Measurements from ENCODE around the gene ACTMAP. TPM values are rescaled to one million over a fixed set of nuclear protein-coding genes. Genes with fewer than 3 reads are reported as not detected.

The ACTMAP gene
- polyA plus RNA-seq, 3 donors, result 4.3 to 13.0 (median 8.5) TPM

DNA sequence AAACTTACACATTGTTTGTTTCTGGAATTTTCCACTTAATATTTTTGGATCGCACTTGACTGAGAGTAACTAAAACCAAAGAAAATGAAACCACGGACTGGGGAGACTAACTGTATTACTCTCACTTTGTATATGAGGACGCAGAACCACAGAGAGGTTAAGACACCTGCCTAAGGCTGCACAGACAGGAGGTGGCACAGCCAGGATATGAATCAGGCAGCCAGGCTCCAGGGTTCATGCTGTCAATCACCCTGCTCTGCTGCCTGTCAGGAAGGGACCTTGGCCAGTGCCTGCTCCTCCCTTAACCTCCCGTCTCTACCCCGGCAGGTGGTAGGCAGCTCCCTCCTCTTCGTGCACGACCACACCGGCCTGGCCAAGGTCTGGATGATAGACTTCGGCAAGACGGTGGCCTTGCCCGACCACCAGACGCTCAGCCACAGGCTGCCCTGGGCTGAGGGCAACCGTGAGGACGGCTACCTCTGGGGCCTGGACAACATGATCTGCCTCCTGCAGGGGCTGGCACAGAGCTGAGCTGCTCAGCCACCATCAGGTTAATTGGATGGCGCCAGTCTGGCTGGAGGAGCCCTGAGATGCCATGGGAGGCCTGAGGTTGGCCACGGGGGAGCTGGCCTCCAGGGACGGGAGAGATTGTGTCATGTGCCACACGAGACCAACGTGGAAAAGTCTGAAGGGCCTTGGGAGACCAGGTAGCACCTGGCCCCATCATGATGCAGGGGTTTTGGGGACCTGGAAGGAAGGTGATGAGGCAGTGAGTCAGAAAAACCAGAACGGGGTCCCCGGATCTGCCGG lies 11.0 kb downstream of the ACTMAP start:
- Histone ChIP-seq H3K27me3 (ENCODE audit: control insufficient read depth in 2 of 2, insufficient read depth in 2 of 2, low read length in 2 of 2) (no peaks in the 10 kb centered on the region), H4K20me1 (ENCODE audit: insufficient read depth, low read length) (no peaks in the 10 kb centered on the region), H3K27ac (ENCODE audit: low read depth in 1 of 2, low read length in 2 of 2) (no peak overlapping the region), H3K4me3 (replicated peaks in 1 of 3; ENCODE audit: low read depth in 2 of 3, low read length in 3 of 3) (no peak overlapping the region), H3K9me3 (replicated peaks in 1 of 2; ENCODE audit: control insufficient read depth in 1 of 2, insufficient read depth in 1 of 2, low read length in 2 of 2) (no peaks in the 10 kb centered on the region), H2AFZ (ENCODE audit: insufficient read depth, low read depth, low read length, poor library complexity, severe bottlenecking) (no peak overlapping the region), H3K4me2 (replicated peaks; ENCODE audit: extremely low read depth, low read length, poor library complexity, severe bottlenecking) (no peak overlapping the region), H3K79me2 (ENCODE audit: insufficient read depth, low read length) (no peaks in the 10 kb centered on the region), H3K9ac (ENCODE audit: insufficient read depth, low read length, poor library complexity, severe bottlenecking) (no peak overlapping the region), H3K36me3 (replicated peaks in 1 of 2; ENCODE audit: control insufficient read depth in 1 of 2, insufficient read depth in 2 of 2, low read length in 2 of 2) (peaks cover 60 to 71% of the 10 kb centered on the region in 2 donors), H3K4me1 (ENCODE audit: control insufficient read depth in 1 of 2, insufficient read depth in 2 of 2, low read length in 2 of 2) (no peaks in the 10 kb centered on the region)
- intact Hi-C loops (cut with micrococcal nuclease), result no loop called here
- Mint-ChIP-seq H3K27me3 (ENCODE audit: low read depth in 3 of 3) (peaks cover 0 to 3% (median 0%) of the 10 kb centered on the region in 3 donors), H3K9me3 (peaks cover 0 to 3% (median 0%) of the 10 kb centered on the region in 7 donors), H3K4me1 (peaks cover 4% of the 10 kb centered on the region), H3K4me3 (no peak overlapping the region), H3K36me3 (peaks cover 61 to 81% of the 10 kb centered on the region in 2 donors), H3K27ac (peak overlapping the region in 2 of 7 donors; percentile 11 to 37)
- DNase-seq, result no peak
- TF ChIP-seq, protein P1, sequence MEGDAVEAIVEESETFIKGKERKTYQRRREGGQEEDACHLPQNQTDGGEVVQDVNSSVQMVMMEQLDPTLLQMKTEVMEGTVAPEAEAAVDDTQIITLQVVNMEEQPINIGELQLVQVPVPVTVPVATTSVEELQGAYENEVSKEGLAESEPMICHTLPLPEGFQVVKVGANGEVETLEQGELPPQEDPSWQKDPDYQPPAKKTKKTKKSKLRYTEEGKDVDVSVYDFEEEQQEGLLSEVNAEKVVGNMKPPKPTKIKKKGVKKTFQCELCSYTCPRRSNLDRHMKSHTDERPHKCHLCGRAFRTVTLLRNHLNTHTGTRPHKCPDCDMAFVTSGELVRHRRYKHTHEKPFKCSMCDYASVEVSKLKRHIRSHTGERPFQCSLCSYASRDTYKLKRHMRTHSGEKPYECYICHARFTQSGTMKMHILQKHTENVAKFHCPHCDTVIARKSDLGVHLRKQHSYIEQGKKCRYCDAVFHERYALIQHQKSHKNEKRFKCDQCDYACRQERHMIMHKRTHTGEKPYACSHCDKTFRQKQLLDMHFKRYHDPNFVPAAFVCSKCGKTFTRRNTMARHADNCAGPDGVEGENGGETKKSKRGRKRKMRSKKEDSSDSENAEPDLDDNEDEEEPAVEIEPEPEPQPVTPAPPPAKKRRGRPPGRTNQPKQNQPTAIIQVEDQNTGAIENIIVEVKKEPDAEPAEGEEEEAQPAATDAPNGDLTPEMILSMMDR (IDR thresholded peaks at IDR 0.05), result no peak
- 98% methylated on average over 19 of the region's 22 CpGs for WGBS (ENCODE audit: insufficient coverage)

DNA sequence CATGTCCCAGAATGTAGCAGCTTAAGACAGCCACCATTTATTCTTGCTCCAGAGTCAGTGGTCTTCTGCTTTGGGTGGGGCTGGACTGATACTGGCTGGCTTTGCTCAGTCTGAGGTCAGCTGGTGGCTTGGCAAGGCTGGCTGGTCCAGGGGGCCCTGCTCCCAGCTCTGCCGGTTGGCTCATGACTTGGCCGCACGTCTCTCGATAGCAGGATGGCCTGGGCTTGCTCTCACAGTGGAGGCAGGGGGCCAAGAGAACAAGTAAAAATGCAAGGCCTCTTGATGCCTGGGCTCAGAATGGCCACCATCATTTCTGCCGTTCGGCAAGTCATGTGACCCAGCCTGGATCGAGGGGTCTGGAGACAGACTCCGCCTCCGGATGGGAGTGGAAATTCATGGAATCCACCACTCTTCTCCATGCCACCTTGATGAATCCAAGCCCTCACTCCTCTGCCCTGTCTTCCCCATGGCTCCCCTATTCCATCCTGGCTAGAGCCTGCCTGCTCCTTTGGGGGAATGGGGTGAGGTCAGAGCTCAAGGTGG lies 13.1 kb downstream of the ACTMAP start:
- H3K27ac Mint-ChIP-seq, result peak overlapping the region in 1 of 7 donors; percentile 15
- H3K9me3 Mint-ChIP-seq, result peaks cover 0 to 3% (median 0%) of the 10 kb centered on the region in 7 donors
- no peak for DNase-seq
- intact Hi-C loops (cut with micrococcal nuclease), result no loop called here
- H3K27me3 Mint-ChIP-seq (ENCODE audit: low read depth in 3 of 3), result peaks cover 0 to 2% (median 0%) of the 10 kb centered on the region in 3 donors
- no peak overlapping the region for H2AFZ ChIP-seq (ENCODE audit: insufficient read depth, low read depth, low read length, poor library complexity, severe bottlenecking)
- no peaks in the 10 kb centered on the region for H4K20me1 ChIP-seq (ENCODE audit: insufficient read depth, low read length)
- TF ChIP-seq, protein P1 (IDR thresholded peaks at IDR 0.05), result no peak
- no peak overlapping the region for H3K4me3 Mint-ChIP-seq
- no peak overlapping the region for H3K27ac ChIP-seq (ENCODE audit: low read depth in 1 of 2, low read length in 2 of 2)
- H3K9ac ChIP-seq (ENCODE audit: insufficient read depth, low read length, poor library complexity, severe bottlenecking), result no peak overlapping the region
- 96% methylated on average over 7 of the region's 9 CpGs for WGBS (ENCODE audit: insufficient coverage)
- H3K27me3 ChIP-seq (ENCODE audit: control insufficient read depth in 2 of 2, insufficient read depth in 2 of 2, low read length in 2 of 2), result no peaks in the 10 kb centered on the region
- peaks cover 4% of the 10 kb centered on the region for H3K4me1 Mint-ChIP-seq
- H3K79me2 ChIP-seq (ENCODE audit: insufficient read depth, low read length), result no peaks in the 10 kb centered on the region
- H3K36me3 ChIP-seq (replicated peaks in 1 of 2; ENCODE audit: control insufficient read depth in 1 of 2, insufficient read depth in 2 of 2, low read length in 2 of 2), result peaks cover 72 to 83% of the 10 kb centered on the region in 2 donors
- peaks cover 76 to 88% of the 10 kb centered on the region in 2 donors for H3K36me3 Mint-ChIP-seq
- no peak overlapping the region for H3K4me2 ChIP-seq (replicated peaks; ENCODE audit: extremely low read depth, low read length, poor library complexity, severe bottlenecking)
- H3K9me3 ChIP-seq (replicated peaks in 1 of 2; ENCODE audit: control insufficient read depth in 1 of 2, insufficient read depth in 1 of 2, low read length in 2 of 2), result no peaks in the 10 kb centered on the region
- no peaks in the 10 kb centered on the region for H3K4me1 ChIP-seq (ENCODE audit: control insufficient read depth in 1 of 2, insufficient read depth in 2 of 2, low read length in 2 of 2)
- no peak overlapping the region for H3K4me3 ChIP-seq (replicated peaks in 1 of 3; ENCODE audit: low read depth in 2 of 3, low read length in 3 of 3)

All from CD14-positive monocyte (primary cell).